Spleen (tissue), 7 donors: Measurements from ENCODE around the gene NECTIN1.

Source experiments
- POLR2A ChIP-seq, 3 donors: fragments of 450-650 bp; IDR thresholded peaks; one replicate each; pipeline ENCODE4 v1.5.1; 2017; ENCODE audit warnings: antibody characterized with exemption in 3 of 3, mild to moderate bottlenecking in 1 of 3
- POLR2AphosphoS5 ChIP-seq, 3 donors: sonication (generic); formaldehyde crosslinking; IDR thresholded peaks; one replicate each; pipeline ENCODE4 v1.5.1; 2017; ENCODE audit warnings: antibody characterized with exemption in 3 of 3
- TF ChIP-seq, protein P1 (sequence below), 11 experiments: fragments of 200-600 bp in 7 of 11; fragments of 450-650 bp in 4 of 11; sonication (generic) in 4 of 11; IDR thresholded peaks in 8 of 11; conservative IDR thresholded peaks in 3 of 11; 1 replicate in 7 of 11; 2 replicates in 4 of 11; pipeline versions ENCODE4 v1.4.0 to v1.8.0; 2016 to 2021; ENCODE audit warnings: antibody characterized with exemption in 11 of 11, inconsistent platforms in 4 of 11, mild to moderate bottlenecking in 1 of 11
- donor health status: DM: no; HTN: no; CAD: no; lungs with moderate emphysema.
- donor health status: DM: no; HTN: no; CAD: no.
- donor health status: DM: no; HTN: no; CAD: no.

DNA sequence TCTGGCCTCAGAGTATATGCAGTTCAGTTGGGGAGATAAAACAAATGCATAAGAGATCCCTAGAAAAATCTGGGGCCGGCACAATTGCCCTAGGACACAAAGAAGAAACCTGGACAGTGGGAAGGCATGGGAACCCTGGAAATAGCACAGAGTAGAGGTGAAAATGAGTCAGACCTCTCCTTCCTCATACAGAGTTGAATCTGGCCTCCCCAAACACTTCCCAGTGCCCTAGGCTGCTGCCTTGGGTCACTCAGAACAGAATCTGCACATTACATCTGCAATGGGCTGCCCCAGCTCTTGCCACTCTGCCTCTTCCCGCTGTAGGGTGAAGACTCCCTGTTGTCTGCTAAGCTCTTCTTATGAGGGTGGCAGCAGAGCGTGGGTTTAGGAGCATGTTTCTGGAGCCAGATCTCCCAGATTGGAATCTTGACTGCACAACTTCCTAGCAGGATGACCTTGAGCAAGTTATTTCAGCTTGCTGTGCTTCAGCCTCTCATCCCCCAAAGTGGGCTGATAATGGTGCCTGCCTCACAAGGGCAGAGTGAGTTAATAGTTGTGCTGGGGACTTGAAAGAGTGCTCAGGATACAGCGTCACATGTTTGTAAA, 47.1 kb upstream of the NECTIN1 start:
- TF ChIP-seq POLR2A (IDR thresholded peaks at IDR 0.05) (no peak), POLR2AphosphoS5 (IDR thresholded peaks at IDR 0.05) (no peak)
- TF ChIP-seq, protein P1, sequence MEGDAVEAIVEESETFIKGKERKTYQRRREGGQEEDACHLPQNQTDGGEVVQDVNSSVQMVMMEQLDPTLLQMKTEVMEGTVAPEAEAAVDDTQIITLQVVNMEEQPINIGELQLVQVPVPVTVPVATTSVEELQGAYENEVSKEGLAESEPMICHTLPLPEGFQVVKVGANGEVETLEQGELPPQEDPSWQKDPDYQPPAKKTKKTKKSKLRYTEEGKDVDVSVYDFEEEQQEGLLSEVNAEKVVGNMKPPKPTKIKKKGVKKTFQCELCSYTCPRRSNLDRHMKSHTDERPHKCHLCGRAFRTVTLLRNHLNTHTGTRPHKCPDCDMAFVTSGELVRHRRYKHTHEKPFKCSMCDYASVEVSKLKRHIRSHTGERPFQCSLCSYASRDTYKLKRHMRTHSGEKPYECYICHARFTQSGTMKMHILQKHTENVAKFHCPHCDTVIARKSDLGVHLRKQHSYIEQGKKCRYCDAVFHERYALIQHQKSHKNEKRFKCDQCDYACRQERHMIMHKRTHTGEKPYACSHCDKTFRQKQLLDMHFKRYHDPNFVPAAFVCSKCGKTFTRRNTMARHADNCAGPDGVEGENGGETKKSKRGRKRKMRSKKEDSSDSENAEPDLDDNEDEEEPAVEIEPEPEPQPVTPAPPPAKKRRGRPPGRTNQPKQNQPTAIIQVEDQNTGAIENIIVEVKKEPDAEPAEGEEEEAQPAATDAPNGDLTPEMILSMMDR (IDR thresholded peaks at IDR 0.05 in 8 of 11, conservative IDR thresholded peaks at IDR 0.05 in 3 of 11), result no peak
